ENCODE data around the gene PLEKHN1. TPM values are rescaled to one million over a fixed set of nuclear protein-coding genes. Genes with fewer than 3 reads are reported as not detected.

The PLEKHN1 gene
- total RNA-seq, 4 donors from 2014 or later: 0.17 to 0.50 (median 0.19) TPM; not detected in 1

- H3K36me3 ChIP-seq: peaks cover 0 to 8% (median 0%) of the 10 kb centered on the region in 4 donors
- DNase-seq (ENCODE audit: extremely low spot score): no peak
- peak overlapping the region; percentile 74 to 83 (median 82) for H3K4me3 ChIP-seq
- no peaks in the 10 kb centered on the region for H3K9me3 ChIP-seq
- TF ChIP-seq, protein P1, sequence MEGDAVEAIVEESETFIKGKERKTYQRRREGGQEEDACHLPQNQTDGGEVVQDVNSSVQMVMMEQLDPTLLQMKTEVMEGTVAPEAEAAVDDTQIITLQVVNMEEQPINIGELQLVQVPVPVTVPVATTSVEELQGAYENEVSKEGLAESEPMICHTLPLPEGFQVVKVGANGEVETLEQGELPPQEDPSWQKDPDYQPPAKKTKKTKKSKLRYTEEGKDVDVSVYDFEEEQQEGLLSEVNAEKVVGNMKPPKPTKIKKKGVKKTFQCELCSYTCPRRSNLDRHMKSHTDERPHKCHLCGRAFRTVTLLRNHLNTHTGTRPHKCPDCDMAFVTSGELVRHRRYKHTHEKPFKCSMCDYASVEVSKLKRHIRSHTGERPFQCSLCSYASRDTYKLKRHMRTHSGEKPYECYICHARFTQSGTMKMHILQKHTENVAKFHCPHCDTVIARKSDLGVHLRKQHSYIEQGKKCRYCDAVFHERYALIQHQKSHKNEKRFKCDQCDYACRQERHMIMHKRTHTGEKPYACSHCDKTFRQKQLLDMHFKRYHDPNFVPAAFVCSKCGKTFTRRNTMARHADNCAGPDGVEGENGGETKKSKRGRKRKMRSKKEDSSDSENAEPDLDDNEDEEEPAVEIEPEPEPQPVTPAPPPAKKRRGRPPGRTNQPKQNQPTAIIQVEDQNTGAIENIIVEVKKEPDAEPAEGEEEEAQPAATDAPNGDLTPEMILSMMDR (IDR thresholded peaks at IDR 0.05): no peak
- TF ChIP-seq POLR2A (IDR thresholded peaks at IDR 0.05; ENCODE audit: low read depth): no peak
- no peak for TF ChIP-seq POLR2AphosphoS5 (IDR thresholded peaks at IDR 0.05)
- TF ChIP-seq EP300 (IDR thresholded peaks at IDR 0.05): no peak
- H3K27me3 ChIP-seq: peaks cover 0 to 65% (median 0%) of the 10 kb centered on the region in 4 donors
- intact Hi-C loops (cut with DNase I): no loop called here
- WGBS: under 1% methylated on average over 19 of the region's 58 CpGs
- H3K4me1 ChIP-seq: peaks cover 37 to 73% (median 61%) of the 10 kb centered on the region in 4 donors
- peak overlapping the region; percentile 97 to 100 (median 99) for H3K27ac ChIP-seq (replicated peaks in 1 of 4)
Observed at GRCh38 chr1:1001057-1001783, 34.9 kb downstream of the PLEKHN1 start.

- intact Hi-C loops (cut with DNase I): no loop called here
- peaks cover 29 to 55% (median 49%) of the 10 kb centered on the region in 4 donors for H3K4me1 ChIP-seq
- H3K27ac ChIP-seq (replicated peaks in 1 of 4): no peak overlapping the region
Observed at GRCh38 chr1:1003618-1004419, 37.5 kb downstream of the PLEKHN1 start.

DNA sequence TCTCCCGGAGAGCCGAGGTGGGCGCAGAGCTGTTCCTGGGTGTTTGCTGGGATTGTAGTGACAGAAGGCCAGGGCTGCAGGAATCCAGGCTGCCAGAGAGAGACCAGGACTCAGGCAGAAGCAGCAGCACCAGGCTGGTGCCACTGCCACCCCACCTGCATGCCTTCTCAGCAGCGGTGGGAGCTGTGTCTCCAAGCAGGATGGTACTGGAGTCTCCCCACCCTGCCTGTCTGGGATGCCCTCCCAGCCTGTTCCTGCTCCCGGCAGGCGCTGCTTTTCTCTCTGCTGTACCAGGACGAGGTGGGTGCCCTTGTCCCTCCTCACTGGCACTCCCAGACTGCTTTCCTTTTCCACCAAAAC, 38.1 kb downstream of the PLEKHN1 start:
- H3K27me3 ChIP-seq: peaks cover 0 to 53% (median 0%) of the 10 kb centered on the region in 4 donors
- H3K4me3 ChIP-seq: no peak overlapping the region
- 27% methylated on average over 4 of the region's 7 CpGs for WGBS
- peaks cover 0 to 5% (median 0%) of the 10 kb centered on the region in 4 donors for H3K36me3 ChIP-seq
- TF ChIP-seq, protein P1 (IDR thresholded peaks at IDR 0.05): no peak
- no peak for TF ChIP-seq POLR2A (IDR thresholded peaks at IDR 0.05; ENCODE audit: low read depth)
- no peak for TF ChIP-seq POLR2AphosphoS5 (IDR thresholded peaks at IDR 0.05)
- TF ChIP-seq EP300 (IDR thresholded peaks at IDR 0.05): no peak
- no peaks in the 10 kb centered on the region for H3K9me3 ChIP-seq
- intact Hi-C loops (cut with DNase I): no loop called here
- H3K4me1 ChIP-seq: peaks cover 29 to 49% (median 43%) of the 10 kb centered on the region in 4 donors
- H3K27ac ChIP-seq (replicated peaks in 1 of 4): no peak overlapping the region
- DNase-seq (ENCODE audit: extremely low spot score): no peak

More at GRCh38 chr1:1003618-1004419, 37.5 kb downstream of the PLEKHN1 start:
- Histone ChIP-seq H3K36me3 (peaks cover 0 to 5% (median 0%) of the 10 kb centered on the region in 4 donors), H3K27me3 (peaks cover 0 to 59% (median 0%) of the 10 kb centered on the region in 4 donors), H3K4me3 (no peak overlapping the region), H3K9me3 (no peaks in the 10 kb centered on the region)
- WGBS: 84% methylated on average over 6 of the region's 22 CpGs
- TF ChIP-seq POLR2A (IDR thresholded peaks at IDR 0.05; ENCODE audit: low read depth) (no peak), EP300 (IDR thresholded peaks at IDR 0.05) (no peak), POLR2AphosphoS5 (IDR thresholded peaks at IDR 0.05) (no peak)
- TF ChIP-seq, protein P1 (IDR thresholded peaks at IDR 0.05): no peak
- DNase-seq (ENCODE audit: extremely low spot score): no peak

DNA sequence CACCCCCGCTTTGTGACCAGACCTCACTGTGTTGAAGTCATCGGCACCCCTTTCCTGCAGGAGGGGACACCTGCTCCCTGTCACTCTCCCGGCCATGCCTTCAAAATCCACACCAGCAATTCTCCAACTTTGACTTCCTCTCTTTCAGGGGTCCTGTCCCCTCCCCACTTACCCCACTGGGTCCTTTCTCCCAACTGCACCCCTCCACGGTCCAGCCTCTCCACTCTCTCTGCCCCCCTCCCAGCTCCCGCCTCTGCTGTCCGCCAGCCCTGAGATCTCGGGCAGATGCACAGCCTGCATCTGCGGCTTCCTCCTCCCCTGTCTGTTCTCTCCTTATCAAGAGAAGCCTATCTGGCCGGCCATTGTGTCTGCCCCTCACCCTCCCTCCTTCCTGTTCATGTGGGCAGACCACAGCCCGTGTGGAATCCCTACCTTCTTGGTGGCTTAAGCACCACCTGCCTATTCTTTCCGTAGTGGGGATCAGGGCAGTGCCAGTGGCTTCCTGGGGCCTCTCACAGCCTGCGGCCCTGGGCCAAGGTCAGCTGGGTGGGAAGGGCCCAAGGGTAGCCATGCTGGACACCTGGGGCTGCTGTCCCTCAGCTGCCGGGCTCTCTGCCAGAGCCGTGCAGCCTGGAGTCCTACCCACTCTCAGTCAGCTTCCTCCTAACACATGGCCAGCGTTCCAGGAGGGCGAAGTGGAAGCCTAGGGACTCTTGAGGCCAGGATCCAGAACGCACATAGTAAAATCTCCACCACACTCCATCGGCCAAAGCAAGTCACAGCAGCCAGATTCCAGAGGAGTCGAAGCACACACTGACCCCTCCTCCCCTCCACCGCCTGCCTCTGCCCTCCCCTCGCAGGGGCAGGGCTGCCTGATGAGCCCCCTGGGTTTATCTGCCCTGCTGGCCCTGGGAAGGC, 38.8 kb downstream of the PLEKHN1 start:
- no peaks in the 10 kb centered on the region for H3K9me3 ChIP-seq
- TF ChIP-seq, protein P1 (IDR thresholded peaks at IDR 0.05): no peak
- TF ChIP-seq EP300 (IDR thresholded peaks at IDR 0.05) (no peak), POLR2A (IDR thresholded peaks at IDR 0.05; ENCODE audit: low read depth) (no peak), POLR2AphosphoS5 (IDR thresholded peaks at IDR 0.05) (no peak)
- no peak overlapping the region for H3K27ac ChIP-seq (replicated peaks in 1 of 4)
- H3K4me3 ChIP-seq: no peak overlapping the region
- intact Hi-C loops (cut with DNase I): no loop called here
- peaks cover 29 to 43% (median 39%) of the 10 kb centered on the region in 4 donors for H3K4me1 ChIP-seq
- no peak for DNase-seq (ENCODE audit: extremely low spot score)
- H3K36me3 ChIP-seq: peaks cover 0 to 5% (median 0%) of the 10 kb centered on the region in 4 donors
- 23% methylated on average over 19 of the region's 21 CpGs for WGBS
- H3K27me3 ChIP-seq: peaks cover 0 to 47% (median 0%) of the 10 kb centered on the region in 4 donors
